ENCODE results near the gene NPBWR2.

Gene NPBWR2, protein sequence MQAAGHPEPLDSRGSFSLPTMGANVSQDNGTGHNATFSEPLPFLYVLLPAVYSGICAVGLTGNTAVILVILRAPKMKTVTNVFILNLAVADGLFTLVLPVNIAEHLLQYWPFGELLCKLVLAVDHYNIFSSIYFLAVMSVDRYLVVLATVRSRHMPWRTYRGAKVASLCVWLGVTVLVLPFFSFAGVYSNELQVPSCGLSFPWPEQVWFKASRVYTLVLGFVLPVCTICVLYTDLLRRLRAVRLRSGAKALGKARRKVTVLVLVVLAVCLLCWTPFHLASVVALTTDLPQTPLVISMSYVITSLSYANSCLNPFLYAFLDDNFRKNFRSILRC

DNA sequence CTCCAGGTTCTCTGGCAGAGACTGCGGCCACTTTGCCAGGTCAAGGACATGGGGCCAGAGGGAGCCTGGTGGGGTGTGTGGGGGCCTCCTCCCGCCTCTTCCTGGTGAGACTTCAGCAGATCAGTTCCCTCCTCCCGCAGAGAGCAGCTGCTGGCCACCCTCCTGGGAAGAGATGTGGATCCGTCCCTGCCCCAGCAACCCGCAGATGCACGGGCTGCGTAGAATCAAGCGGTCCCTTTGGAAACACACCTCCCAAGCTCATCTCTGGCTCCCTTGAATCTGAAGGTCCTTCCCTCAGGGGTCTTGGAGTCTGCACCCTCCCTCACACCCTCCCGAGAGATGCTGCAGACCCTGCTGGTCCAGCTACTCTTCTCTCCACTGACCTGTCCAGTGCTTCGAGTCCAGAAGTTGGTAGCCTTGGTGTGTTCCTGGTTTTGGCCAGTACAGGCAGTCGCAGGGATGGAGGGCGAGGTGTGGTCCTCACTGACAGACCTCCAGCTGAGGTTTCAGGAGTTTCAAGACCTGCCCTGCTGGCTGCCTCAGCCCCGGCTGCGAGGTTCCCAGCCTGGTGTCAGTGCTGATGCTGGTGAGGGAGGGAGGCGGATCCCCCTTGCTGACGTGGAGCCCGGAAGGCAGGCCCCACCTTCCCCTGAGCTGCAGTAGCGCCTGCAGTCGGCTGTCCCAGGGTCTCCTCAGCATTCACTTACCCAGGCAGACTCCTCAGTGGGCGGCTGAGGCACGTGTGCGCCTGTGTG lies at the start of gene NPBWR2:
Gene NPBWR2 (minus strand): TSS at position 585 of the 755 bp plus-strand sequence. CDS start 734 bp downstream, outside the sequence.
- no peak for DNase-seq (ENCODE audit: low spot score)

DNA sequence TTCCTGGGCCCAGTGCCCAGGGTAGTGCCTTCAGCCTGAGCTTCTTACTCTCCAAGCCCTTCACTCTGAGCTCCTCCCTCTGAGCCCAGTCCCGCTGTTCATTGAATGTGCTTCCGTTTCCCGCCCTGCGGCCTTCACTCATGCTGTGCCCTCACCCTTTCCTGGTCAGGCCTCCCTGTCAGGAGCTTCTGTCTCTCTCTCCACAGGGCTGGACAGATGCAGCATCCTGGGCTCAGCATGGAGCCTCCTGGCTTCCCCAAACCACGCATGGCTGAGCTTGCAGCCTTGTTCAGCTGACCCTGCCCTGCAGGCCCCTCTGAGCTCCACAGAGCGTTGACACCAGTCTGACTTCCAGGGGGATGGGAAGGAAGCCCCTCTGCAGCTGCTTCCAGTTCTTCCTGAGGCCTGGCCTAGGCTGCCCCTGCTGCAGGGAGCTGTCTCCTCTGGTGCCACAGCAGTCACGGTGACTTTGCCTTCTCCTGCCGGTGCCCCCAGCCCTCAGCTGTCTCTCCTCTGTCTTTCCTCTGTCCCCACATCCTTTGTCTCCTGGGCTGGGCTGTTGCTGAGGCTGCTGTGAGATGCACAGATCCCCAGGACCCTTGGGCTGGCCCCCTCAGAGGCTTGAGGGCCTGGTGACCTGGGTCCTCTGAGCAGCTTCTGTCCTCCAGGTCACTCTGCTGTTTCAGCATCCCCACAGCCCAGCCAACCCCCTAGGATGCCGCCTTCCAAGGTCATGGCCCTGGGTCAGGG lies 48.9 kb upstream of the NPBWR2 start:
- DNase-seq (ENCODE audit: low spot score) (no peak), FAIRE-seq (no peak)

More for the DNA sequence above, at the start of gene NPBWR2:
- no peak for FAIRE-seq

GRCh38 chr20:64155258-64156135 lies 48.1 kb upstream of the NPBWR2 start:
- no peak for DNase-seq (ENCODE audit: low spot score)
- FAIRE-seq, result no peak

DNA sequence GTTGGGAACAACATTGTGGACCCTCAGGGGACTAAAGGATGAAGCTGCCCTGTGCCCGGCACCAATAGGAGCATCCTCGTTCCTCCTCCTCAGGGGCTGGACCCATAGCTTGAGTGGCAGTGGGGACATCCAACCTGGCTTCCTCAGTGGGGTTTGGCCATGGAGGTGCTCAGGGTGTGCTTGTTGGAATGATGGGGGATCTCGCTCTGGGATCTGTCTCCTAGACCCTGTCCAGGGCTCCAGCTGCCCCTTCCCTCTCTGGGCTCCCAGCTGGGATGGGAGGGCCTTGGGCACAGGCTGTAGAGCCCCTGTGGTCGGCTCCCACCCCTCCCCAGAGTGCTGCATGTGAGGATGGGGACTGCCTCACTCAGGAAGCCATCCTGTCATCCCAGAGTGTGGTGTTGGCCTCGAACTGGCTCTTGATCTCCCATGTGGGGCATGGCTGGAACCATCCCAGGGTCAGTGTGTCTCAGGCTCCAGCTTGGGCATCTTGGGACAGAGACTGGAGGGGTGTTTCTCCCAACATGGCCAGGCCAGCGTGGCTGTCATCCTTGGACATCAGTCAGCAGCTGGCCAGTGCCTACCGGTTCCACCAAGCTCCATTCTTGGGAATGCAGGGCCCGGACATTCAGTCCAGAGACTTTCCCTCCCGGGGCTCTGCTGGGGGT lies 47.4 kb upstream of the NPBWR2 start:
- FAIRE-seq (no peak), DNase-seq (ENCODE audit: low spot score) (no peak)

DNA sequence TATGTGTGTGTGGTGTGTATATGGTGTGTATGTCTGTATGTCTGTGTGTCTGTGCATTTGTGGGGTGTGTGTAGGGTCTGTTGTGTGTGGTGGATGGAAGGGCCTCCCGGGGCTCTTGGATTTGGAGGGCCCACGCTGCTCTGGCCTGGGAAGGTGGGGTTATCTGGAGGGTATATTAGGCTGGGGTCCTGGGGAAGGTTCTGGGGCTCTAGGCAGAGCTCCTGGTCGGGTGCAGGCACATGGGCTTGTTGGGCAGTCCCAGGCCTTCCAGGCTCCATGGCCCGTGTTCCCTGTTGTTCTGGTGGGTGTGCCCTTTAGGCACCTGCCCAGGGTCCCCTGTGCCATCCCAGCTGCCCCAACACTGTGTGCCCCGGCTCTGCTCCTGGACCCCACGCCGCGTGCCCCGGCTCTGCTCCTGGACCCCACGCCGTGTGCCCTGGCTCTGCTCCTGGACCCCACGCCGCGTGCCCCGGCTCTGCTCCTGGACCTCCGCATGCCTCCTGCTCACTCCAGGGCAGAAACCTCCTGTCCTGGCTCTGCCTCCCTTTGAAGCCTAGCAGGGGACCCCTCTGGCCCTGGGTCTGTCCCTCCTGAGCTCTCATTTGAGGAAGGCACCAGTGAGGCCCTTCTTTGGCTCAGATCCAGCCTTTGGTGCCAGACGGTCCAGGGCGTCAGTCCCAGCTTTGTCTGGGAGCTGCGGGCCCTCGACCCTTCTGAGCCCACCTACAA lies 46.7 kb upstream of the NPBWR2 start:
- FAIRE-seq, result no peak
- DNase-seq (ENCODE audit: low spot score), result no peak

- no peak for DNase-seq (ENCODE audit: low spot score)
- no peak for FAIRE-seq
Measured at GRCh38 chr20:64153410-64153809, 46.0 kb upstream of the NPBWR2 start.

GRCh38 chr20:64152906-64153305 lies 45.5 kb upstream of the NPBWR2 start:
- no peak for FAIRE-seq

DNA sequence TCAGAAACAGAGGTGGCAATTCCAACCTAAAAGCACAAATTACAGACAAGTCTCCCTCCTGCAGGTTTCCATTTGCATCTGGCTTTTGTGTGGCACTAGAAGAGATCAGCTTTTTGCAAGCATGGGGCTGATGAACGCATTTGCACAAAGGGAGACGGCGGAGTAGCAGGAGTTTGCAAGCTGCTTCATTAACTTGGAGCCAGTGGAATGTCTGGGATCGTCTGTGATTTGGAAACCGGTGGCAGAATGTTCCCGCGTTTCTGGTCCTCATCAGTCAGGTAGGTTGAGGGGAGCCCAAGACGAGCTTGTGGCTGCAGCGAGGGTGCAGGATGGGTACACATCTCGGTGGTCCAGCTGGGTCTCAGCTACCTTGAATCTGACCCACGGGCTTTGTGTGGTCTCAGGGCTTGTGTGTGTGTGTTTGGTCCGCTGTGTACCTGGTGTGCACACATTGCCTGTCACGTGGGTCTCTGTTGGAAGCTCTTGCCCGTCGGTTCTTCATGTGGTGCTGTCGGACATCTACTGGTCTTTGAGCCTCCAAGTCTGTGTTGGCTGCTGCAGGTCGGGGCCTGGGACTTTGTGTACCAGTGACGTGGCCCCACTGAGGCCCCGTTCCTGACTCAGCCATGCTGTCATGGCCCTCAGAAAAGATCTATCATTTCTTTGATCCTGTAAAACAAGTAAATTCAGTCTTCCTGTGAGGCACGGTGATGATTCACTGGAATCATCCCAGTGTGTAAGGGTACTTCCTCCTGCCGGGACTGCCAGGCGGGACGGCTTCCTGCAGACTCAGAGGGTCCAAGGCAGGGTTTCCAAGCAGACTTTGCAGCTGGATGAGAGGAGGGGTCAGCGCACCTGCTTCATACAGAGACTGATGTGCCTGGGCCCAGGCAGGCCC lies 44.5 kb upstream of the NPBWR2 start:
- peak; percentile 26 for DNase-seq (ENCODE audit: low spot score)
- FAIRE-seq, result no peak

More at GRCh38 chr20:64152906-64153305, 45.5 kb upstream of the NPBWR2 start:
- no peak for DNase-seq (ENCODE audit: low spot score)

DNA sequence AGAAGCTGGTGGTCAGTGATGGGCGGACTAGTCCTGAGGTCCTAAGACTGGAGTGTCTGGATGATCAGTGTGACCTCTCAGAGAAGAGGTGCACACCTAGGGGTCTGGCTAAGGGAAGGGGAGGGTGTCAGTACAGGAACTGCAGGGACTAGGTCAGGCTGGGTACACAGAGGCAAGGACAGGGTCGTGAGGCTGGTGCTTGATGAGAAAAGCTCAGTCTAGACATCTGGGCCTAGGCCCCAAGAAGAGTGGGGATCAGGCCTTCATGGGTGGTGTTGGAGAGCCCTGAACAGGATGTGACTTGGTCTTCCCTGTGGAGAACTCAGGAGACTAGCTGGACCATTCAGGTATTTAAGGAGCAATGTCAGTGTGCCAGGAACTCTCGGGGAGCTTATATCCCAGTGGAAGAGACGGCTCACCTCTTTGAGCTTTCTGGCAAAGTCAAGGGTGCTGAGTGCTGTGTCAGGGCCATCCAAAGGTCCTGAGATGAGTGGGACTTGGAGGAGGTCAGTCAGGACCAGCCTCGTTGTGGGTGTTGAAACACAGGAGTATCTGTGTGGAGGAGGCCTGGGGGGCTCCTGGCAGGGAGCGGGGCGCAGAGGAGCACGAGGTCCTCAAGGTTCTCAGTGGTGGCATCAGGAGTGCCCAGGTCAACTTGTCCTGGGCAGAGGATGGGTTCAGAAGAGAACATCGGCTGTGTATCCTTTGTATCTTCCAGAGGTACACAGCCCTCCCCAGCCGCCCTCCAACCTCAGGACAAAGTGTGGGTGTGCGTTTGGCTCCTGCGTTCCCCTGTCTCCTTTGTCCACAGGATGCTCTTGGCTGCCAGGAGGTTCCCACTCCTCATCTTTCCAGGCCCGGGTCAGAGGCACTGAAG lies 43.6 kb upstream of the NPBWR2 start:
- DNase-seq (ENCODE audit: low spot score) (no peak), FAIRE-seq (no peak)

- FAIRE-seq, result no peak
- DNase-seq (ENCODE audit: low spot score), result no peak
Measured at GRCh38 chr20:64149809-64150560, 42.6 kb upstream of the NPBWR2 start.

GRCh38 chr20:64149141-64149540 lies 41.8 kb upstream of the NPBWR2 start:
- FAIRE-seq, result no peak
- no peak for DNase-seq (ENCODE audit: low spot score)

DNA sequence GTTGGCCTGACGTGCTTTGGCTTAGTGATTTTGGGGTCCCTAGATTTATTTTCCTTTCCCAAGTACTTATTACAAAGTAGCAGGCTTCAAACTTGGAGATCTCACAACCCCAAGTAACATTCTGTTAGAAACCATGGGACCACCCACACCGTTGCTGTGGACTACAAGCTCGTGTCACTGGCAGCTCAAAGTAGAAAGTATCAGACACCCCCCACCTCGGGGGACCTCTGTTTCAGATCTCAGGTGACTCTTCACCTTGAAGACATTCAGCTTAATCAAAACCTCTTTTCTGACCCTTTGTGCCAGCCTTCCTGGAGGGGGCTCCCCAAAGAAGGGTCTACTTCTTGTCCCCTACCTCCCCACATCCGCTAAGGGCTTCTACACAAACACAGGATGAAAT lies 41.2 kb upstream of the NPBWR2 start:
- FAIRE-seq, result no peak

DNA sequence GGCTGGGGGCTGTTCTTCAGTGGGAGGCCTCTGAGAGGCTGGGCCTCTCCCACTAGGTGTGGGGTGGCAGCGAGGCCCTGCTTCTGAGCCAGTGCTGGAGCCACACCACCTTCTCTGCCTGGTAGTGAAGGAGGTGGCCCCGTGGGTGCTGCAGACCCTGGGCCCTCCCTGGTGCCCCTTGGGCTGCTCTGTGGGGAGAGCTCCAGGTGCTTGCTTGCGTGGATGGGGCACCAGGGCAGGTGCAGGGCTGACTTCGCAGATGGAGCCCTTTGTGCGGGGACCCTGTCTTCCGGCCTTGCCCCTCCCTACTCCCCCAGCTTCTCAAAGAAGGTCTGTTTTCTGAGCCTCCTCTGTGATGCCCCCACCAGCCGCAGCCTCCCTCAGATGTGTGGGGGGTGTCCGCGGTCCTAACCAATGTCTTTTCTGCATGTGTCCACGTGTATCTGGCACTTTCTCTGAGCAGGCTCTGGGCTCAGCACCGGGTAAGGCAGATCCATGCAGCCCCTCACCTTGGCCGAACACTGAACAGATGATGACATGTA lies 39.6 kb upstream of the NPBWR2 start:
- DNase-seq (ENCODE audit: low spot score) (no peak), FAIRE-seq (no peak)

More for the DNA sequence above, 41.2 kb upstream of the NPBWR2 start:
- no peak for DNase-seq (ENCODE audit: low spot score)

DNA sequence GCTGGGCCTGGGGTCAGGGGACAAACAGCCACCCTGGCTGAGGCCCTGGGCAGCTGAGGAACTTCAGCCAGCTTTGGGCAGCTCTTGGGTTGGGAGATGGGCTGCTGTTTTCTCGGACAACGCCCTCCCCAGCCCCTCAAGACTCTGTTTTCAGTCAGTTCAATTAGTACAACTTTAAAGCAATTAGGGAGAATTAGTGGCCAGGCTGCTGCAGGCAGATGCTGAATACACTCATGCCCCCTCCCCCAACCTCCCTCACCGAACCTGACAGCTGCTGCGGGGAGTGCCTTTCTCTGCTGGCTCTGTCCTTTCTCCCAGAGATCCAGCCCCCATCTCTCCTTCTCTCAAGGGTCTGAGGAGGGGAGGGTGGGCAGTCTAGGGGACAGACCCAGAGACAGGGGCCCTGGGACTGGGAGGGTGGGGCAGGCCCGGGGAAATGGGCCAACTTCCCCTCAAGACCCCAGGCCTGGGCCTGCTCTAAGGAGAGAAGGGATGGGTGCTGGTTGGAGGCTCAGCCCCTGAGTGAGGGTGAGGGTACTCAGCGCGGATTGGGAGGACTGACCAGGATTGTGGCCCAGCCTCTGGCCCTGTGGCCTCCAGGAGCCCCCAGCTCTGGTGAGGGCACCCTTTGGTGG lies 39.1 kb upstream of the NPBWR2 start:
- FAIRE-seq, result no peak
- no peak for DNase-seq (ENCODE audit: low spot score)

DNA sequence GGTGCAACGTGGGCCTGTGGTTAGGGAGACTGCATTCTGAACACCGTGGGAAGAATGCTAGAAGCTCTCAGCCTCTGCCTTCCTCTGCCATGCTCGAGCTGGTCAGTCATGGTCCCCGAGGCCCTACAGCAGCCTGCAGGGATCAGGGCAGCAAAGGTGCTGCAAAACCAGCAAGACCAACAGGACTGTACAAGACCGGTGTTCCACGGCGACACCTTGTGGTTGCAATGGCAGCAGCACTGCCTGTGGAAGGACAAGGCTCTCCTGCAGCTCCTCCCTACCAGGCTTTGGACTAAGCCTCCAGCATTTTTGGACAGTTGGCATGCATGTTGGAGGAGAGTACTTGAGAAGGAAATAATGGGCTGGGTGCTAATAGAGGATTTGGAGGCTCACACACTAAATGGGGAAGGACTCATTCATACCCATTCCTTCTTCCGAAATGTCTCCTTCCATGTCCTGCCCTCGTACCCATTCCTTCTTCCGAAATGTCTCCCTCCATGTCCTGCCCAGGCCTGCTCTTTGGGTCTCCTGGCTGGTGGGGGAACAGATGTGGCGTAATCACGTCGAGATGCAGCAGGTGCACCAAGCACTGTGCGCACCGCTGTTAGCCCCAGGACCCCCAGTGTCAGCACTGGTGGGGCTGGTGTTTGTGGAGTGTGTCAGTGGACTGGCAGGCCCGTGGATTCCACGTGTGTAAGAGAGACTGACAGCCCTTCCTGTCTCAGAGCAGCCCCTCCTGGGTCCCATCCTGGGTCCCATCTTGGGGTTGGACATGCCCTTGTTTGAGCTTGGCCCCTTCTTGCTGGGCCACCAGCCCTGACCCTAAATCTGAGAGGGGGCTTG lies 38.3 kb upstream of the NPBWR2 start:
- FAIRE-seq, result no peak

More for the DNA sequence above, 38.3 kb upstream of the NPBWR2 start:
- DNase-seq (ENCODE audit: low spot score), result no peak

All from RCC 7860 (cell line).